Thyroid gland (tissue), 4 donors: ENCODE results near the gene AADACL4. TPM values are rescaled to one million over a fixed set of nuclear protein-coding genes. Genes with fewer than 3 reads are reported as not detected.
A peak's percentile ranks its signal among the peaks of the same experiment; 100 is the strongest.

Experiments used
- DNase-seq, 2 donors: peaks; one replicate each; pipeline ENCODE4 v3.0.0-alpha.2; 2019
- H3K27ac ChIP-seq, 3 donors: fragments of 200-600 bp; sonication (generic); 1 replicate in 2 of 3; 2 replicates in 1 of 3; pipeline ENCODE4 v1.5.1; 2016 to 2019; ENCODE audit warnings: mild to moderate bottlenecking in 1 of 3, moderate library complexity in 1 of 3
- H3K27me3 ChIP-seq: fragments of 200-600 bp; sonication (generic); one replicate; pipeline ENCODE4 v1.5.1; 2019
- H3K36me3 ChIP-seq, 2 donors: fragments of 200-600 bp; sonication (generic); one replicate each; pipeline ENCODE4 v1.5.1; 2016 to 2019
- H3K4me1 ChIP-seq, 2 donors: fragments of 200-600 bp; sonication (generic); one replicate each; pipeline ENCODE4 v1.5.1; 2017 to 2019
- H3K4me3 ChIP-seq, 3 donors: fragments of 200-600 bp; sonication (generic); replicated peaks in 1 of 3; 1 replicate in 2 of 3; 2 replicates in 1 of 3; pipeline ENCODE4 v1.5.1; 2016; ENCODE audit warnings: mild to moderate bottlenecking in 1 of 3
- H3K9me3 ChIP-seq: fragments of 200-600 bp; sonication (generic); one replicate; pipeline ENCODE4 v1.5.1; 2017
- POLR2A ChIP-seq, 2 donors: fragments of 450-650 bp; IDR thresholded peaks; one replicate each; pipeline ENCODE4 v1.6.1; 2017; ENCODE audit warnings: antibody characterized with exemption in 2 of 2, mild to moderate bottlenecking in 2 of 2, moderate library complexity in 1 of 2
- WGBS, 2 donors: methylation state at CpG; one replicate each; pipeline ENCODE4 v1.1.5; 2017; 5-methylcytosine and 5-hydroxymethylcytosine counted together
- intact Hi-C: fragments of 100-400 bp; cut with DNase I; formaldehyde crosslinking; loops from one replicate; pipeline ENCODE4 v1.15.1; 2023
- total RNA-seq, 4 donors: library from RNA; depleted of rRNA; stranded (reverse); fragments of >200 nt; gene quantifications; one replicate each; pipeline ENCODE4 v1.2.3, GENCODE V29; 2016
- TF ChIP-seq, protein P1 (sequence below), 6 experiments: fragments of 200-600 bp in 3 of 6; fragments of 450-650 bp in 3 of 6; sonication (generic) in 3 of 6; IDR thresholded peaks; one replicate each; pipeline ENCODE4 v1.5.1; 2016 to 2019; ENCODE audit warnings: antibody characterized with exemption in 6 of 6, mild to moderate bottlenecking in 2 of 6, inconsistent platforms in 1 of 6, moderate library complexity in 1 of 6

The AADACL4 gene
- total RNA-seq, 4 donors from 2014 or later = not detected

DNA sequence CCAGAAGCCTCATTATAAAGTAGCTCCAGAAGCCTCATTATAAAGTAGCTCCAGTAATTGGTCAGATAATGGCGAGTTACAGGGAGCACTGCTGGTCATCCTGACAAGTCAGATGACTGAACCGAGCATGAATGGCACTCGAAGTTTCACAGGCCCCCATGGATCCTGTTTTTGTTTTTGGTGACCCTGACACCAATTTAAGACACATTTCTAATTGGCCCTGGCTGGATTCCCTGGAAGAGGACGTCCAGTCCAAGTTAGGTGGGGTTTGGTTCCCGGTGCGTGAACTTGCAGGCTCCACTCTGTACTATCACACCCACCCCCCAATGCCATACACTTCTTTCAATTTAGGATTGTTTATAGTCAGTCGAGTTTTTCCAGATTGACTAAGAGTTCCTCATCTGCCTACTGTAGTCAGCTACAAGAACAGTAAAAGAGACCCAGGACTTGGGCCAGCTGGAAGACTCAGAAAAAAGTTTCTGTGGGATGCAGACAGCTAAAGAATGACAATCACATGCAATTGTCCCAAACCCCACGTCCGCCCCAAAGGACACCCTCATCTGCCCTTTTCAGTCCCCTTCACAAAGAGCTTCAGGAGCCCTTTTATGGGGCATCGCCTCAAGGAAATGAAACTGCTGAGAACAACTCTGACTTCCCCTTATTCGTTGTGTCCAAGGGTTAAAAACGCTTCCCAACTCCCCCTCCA, 28.6 kb upstream of the AADACL4 start:
- Histone ChIP-seq H3K9me3 (no peaks in the 10 kb centered on the region), H3K27me3 (no peaks in the 10 kb centered on the region), H3K4me1 (peaks cover 39 to 48% of the 10 kb centered on the region in 2 donors), H3K4me3 (peak overlapping the region; percentile 77 to 91 (median 80)), H3K27ac (peak overlapping the region; percentile 99), H3K36me3 (peaks cover 11 to 16% of the 10 kb centered on the region in 2 donors)
- intact Hi-C loops = no loop called here
- TF ChIP-seq, protein P1, sequence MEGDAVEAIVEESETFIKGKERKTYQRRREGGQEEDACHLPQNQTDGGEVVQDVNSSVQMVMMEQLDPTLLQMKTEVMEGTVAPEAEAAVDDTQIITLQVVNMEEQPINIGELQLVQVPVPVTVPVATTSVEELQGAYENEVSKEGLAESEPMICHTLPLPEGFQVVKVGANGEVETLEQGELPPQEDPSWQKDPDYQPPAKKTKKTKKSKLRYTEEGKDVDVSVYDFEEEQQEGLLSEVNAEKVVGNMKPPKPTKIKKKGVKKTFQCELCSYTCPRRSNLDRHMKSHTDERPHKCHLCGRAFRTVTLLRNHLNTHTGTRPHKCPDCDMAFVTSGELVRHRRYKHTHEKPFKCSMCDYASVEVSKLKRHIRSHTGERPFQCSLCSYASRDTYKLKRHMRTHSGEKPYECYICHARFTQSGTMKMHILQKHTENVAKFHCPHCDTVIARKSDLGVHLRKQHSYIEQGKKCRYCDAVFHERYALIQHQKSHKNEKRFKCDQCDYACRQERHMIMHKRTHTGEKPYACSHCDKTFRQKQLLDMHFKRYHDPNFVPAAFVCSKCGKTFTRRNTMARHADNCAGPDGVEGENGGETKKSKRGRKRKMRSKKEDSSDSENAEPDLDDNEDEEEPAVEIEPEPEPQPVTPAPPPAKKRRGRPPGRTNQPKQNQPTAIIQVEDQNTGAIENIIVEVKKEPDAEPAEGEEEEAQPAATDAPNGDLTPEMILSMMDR (IDR thresholded peaks at IDR 0.05) = no peak
- no peak for TF ChIP-seq POLR2A (IDR thresholded peaks at IDR 0.05)
- DNase-seq = peak in 1 of 2 donors; percentile 24
- WGBS, 2 donors = 15 to 26% methylated on average over 12 of the region's 12 CpGs

DNA sequence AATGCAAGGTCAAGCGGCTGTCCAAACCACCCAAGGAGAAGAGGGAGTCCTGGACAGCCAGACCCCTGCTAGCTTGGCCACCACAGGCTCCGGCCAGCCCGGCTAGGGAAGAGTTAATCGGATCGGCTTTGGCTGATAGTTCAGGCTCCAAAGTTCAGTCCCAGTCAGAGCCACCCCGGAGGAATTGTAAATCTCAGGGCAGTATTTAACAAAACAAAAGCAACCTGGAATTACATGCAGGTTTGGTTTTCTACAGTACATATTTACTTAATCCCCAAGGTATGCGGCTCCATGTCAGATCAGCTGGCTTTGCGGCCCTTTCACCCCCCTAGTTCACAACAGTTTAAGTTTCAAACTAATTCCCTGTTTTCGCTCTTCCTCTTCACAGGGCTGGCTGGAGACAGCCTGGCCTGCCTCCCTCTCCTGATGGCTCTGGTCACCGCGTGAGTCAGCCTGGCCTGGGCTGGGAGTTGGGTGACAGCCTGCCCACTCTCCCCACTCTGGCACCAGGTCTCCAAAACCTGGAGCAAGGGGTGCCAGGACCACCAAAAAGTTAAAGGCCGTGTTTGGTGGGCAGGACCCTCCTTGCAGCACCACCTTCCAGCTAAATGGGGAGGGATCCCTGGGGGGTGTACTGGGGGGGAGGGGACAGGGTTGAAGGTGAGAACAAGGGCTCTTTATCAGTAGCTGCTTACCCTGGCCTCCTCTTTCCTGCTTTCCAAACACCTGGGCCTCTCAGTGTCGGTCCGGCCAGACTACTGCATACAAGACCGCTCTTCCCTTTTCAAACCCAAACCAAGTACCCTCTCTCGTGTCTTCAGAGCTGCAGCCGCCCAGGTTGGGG, 27.8 kb upstream of the AADACL4 start:
- TF ChIP-seq, protein P1 (IDR thresholded peaks at IDR 0.05) = no peak
- TF ChIP-seq POLR2A (IDR thresholded peaks at IDR 0.05) = peak in 1 of 2 donors; percentile 69
- 4 to 11% methylated on average over 15 to 17 of the region's 17 CpGs for whole genome bisulfite sequencing, 2 donors
- DNase-seq = peak; percentile 72 to 79
- Histone ChIP-seq H3K36me3 (peaks cover 4 to 12% of the 10 kb centered on the region in 2 donors), H3K4me3 (peak overlapping the region; percentile 77 to 91 (median 80)), H3K9me3 (no peaks in the 10 kb centered on the region), H3K27ac (peak overlapping the region; percentile 99), H3K4me1 (peaks cover 45 to 52% of the 10 kb centered on the region in 2 donors), H3K27me3 (no peaks in the 10 kb centered on the region)
- intact Hi-C loops = no loop called here

DNA sequence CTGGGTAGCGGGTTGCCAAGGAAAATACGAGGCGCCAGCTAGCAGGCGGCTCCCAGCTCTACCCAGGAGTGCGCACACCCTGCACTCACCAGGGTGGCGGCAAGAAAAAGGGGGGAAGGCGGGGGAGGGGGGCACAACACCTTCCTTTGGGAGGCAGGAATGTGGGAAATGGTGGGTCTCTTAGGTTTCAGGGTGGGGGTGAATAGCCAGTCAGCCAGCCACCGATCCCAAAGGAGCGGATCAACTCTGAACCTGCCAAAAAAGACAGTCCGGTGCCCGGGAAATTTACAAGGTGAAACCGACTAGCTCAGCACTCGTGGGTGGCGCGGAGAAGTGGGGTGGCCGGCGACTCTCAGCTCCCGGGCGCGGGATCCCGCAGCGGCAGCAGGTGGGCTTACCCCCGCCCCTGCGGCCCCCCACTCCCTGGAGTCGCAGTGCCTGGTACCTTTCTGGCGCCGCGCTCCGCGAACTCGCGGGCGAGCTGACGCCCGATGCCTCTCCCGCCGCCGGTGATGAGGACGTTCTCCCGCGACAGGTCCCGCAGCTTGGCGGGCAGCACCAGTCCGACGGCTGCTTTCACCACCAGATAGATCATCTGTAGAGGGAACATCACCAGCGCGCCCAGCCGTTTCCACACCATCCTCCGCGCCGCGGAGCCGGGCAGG, 27.0 kb upstream of the AADACL4 start:
- H3K27ac ChIP-seq = peak overlapping the region; percentile 99
- DNase-seq = peak; percentile 50 to 63

DNA sequence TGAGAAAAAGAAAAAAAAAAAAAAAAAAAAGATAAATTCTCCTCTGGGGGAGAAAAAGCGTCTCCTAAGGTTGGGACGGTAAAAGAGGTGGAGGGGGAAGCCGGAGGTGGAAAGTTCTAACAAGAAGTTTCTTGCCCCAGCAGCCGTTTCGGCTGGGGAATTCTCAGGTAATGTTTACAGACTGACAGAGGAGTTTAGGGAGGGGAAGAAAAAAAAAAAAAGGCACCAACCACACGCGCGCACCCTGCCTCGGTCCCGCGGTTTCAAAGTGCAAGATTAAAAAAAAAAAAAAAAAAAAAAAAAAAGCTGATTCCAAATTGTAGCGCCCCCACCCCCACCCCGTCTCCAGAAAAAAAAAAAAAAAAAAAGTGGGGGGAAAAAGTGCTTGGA, 26.4 kb upstream of the AADACL4 start:
- Histone ChIP-seq H3K4me1 (peaks cover 55 to 57% of the 10 kb centered on the region in 2 donors), H3K27me3 (no peaks in the 10 kb centered on the region), H3K4me3 (peak overlapping the region; percentile 77 to 91 (median 80)), H3K9me3 (no peaks in the 10 kb centered on the region), H3K36me3 (no peaks in the 10 kb centered on the region), H3K27ac (peak overlapping the region; percentile 99)
- intact Hi-C loops = no loop called here
- peak; percentile 51 to 54 for DNase-seq
- TF ChIP-seq POLR2A (IDR thresholded peaks at IDR 0.05) = no peak
- TF ChIP-seq, protein P1 (IDR thresholded peaks at IDR 0.05) = no peak
- WGBS, 2 donors = 0 to 2% methylated on average over 13 of the region's 13 CpGs

More for the DNA sequence above, 27.0 kb upstream of the AADACL4 start:
- H3K27me3 ChIP-seq = no peaks in the 10 kb centered on the region
- TF ChIP-seq POLR2A (IDR thresholded peaks at IDR 0.05) = no peak
- TF ChIP-seq, protein P1 (IDR thresholded peaks at IDR 0.05) = no peak
- 1 to 2% methylated on average over 25 to 41 of the region's 53 CpGs for WGBS, 2 donors
- peaks cover 53 to 54% of the 10 kb centered on the region in 2 donors for H3K4me1 ChIP-seq
- H3K4me3 ChIP-seq = peak overlapping the region; percentile 77 to 91 (median 80)
- H3K36me3 ChIP-seq = peaks cover 0 to 5% of the 10 kb centered on the region in 2 donors
- no peaks in the 10 kb centered on the region for H3K9me3 ChIP-seq
- intact Hi-C loops = no loop called here
